UCSD-AML1 (cell line): ENCODE measurements around the gene ANO1.

ENCODE experiments used
- DNase-seq: peaks from one replicate; lab custom pipeline; 2025; ENCODE audit not compliant: unreplicated experiment; lab: John Stamatoyannopoulos, UW

The ANO1 gene

GRCh38 chr11:70233511-70233934, 155.4 kb downstream of the ANO1 start:
- no peak for DNase-seq

DNA sequence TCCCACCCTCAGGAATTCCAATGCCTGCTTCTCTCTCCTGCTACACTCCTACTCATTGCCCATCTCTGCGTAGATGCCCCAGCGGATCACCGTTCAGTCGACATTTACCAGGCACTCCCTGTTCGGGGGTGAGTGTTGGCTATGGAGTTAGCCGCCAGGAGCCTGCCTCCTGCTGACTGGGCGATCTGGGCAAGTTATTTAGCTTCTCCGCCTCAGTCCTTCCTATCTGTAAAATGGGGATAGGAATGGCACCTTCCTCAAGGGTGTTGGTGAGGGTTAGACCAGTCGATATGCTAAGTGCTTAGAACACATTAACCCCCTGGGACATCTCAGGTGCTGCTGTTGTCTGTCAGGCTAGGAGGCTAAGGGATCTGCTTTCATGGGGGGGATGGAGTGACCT, 155.8 kb downstream of the ANO1 start:
- DNase-seq: no peak
